ENCODE results near the gene TXLNG. TPM values are rescaled to one million over a fixed set of nuclear protein-coding genes. Genes with fewer than 3 reads are reported as not detected.

Gene TXLNG
- total RNA-seq, 1 donor from 2014 or later = 25.8 TPM

- no peak overlapping the region for H3K27ac Mint-ChIP-seq
- no peak for DNase-seq (ENCODE audit: low spot score, unreplicated experiment)
- peaks cover 9% of the 10 kb centered on the region for H3K36me3 Mint-ChIP-seq (ENCODE audit: insufficient read depth)
- no peak overlapping the region for H3K4me3 Mint-ChIP-seq (ENCODE audit: low read depth)
- no peaks in the 10 kb centered on the region for H3K9me3 Mint-ChIP-seq (ENCODE audit: low read depth)
- TF ChIP-seq CTCF (IDR thresholded peaks at IDR 0.05; ENCODE audit: unreplicated experiment) = no peak
- H3K27me3 Mint-ChIP-seq = no peaks in the 10 kb centered on the region
- no peaks in the 10 kb centered on the region for H3K4me1 Mint-ChIP-seq (ENCODE audit: low read depth)
Observed at GRCh38 chrX:16797841-16798240, 11.6 kb downstream of the TXLNG start.

- no peak for DNase-seq (ENCODE audit: low spot score, unreplicated experiment)
- peak overlapping the region; percentile 20 for H3K27ac Mint-ChIP-seq
- TF ChIP-seq CTCF (IDR thresholded peaks at IDR 0.05; ENCODE audit: unreplicated experiment) = no peak
Observed at GRCh38 chrX:16804923-16805464, 18.7 kb downstream of the TXLNG start.

GRCh38 chrX:16807548-16807947, 21.3 kb downstream of the TXLNG start:
- Mint-ChIP-seq H3K4me3 (ENCODE audit: low read depth) (no peak overlapping the region), H3K36me3 (ENCODE audit: insufficient read depth) (peaks cover 5% of the 10 kb centered on the region), H3K4me1 (ENCODE audit: low read depth) (peaks cover 15% of the 10 kb centered on the region), H3K27ac (peak overlapping the region; percentile 39), H3K27me3 (no peaks in the 10 kb centered on the region), H3K9me3 (ENCODE audit: low read depth) (no peaks in the 10 kb centered on the region)
- no peak for DNase-seq (ENCODE audit: low spot score, unreplicated experiment)
- peak; percentile 47 for TF ChIP-seq CTCF (IDR thresholded peaks at IDR 0.05; ENCODE audit: unreplicated experiment)

More at GRCh38 chrX:16804923-16805464, 18.7 kb downstream of the TXLNG start:
- no peak overlapping the region for H3K4me3 Mint-ChIP-seq (ENCODE audit: low read depth)
- H3K9me3 Mint-ChIP-seq (ENCODE audit: low read depth) = no peaks in the 10 kb centered on the region
- H3K27me3 Mint-ChIP-seq = no peaks in the 10 kb centered on the region
- H3K4me1 Mint-ChIP-seq (ENCODE audit: low read depth) = peaks cover 15% of the 10 kb centered on the region
- peaks cover 5% of the 10 kb centered on the region for H3K36me3 Mint-ChIP-seq (ENCODE audit: insufficient read depth)

GRCh38 chrX:16807976-16808542, 21.8 kb downstream of the TXLNG start:
- H3K27me3 Mint-ChIP-seq = no peaks in the 10 kb centered on the region
- peak overlapping the region; percentile 39 for H3K27ac Mint-ChIP-seq
- TF ChIP-seq CTCF (IDR thresholded peaks at IDR 0.05; ENCODE audit: unreplicated experiment) = no peak
- peaks cover 8% of the 10 kb centered on the region for H3K36me3 Mint-ChIP-seq (ENCODE audit: insufficient read depth)
- no peak for DNase-seq (ENCODE audit: low spot score, unreplicated experiment)
- H3K4me1 Mint-ChIP-seq (ENCODE audit: low read depth) = peaks cover 15% of the 10 kb centered on the region
- peaks cover 2% of the 10 kb centered on the region for H3K9me3 Mint-ChIP-seq (ENCODE audit: low read depth)
- no peak overlapping the region for H3K4me3 Mint-ChIP-seq (ENCODE audit: low read depth)

GRCh38 chrX:16814597-16814996, 28.3 kb downstream of the TXLNG start:
- no peak overlapping the region for H3K4me3 Mint-ChIP-seq (ENCODE audit: low read depth)
- H3K27ac Mint-ChIP-seq = no peak overlapping the region
- H3K36me3 Mint-ChIP-seq (ENCODE audit: insufficient read depth) = peaks cover 13% of the 10 kb centered on the region
- TF ChIP-seq CTCF (IDR thresholded peaks at IDR 0.05; ENCODE audit: unreplicated experiment) = no peak
- no peaks in the 10 kb centered on the region for H3K27me3 Mint-ChIP-seq
- peaks cover 2% of the 10 kb centered on the region for H3K9me3 Mint-ChIP-seq (ENCODE audit: low read depth)
- no peak for DNase-seq (ENCODE audit: low spot score, unreplicated experiment)
- H3K4me1 Mint-ChIP-seq (ENCODE audit: low read depth) = no peaks in the 10 kb centered on the region
